ENCODE measurements around the gene PPP2R5A. TPM values are rescaled to one million over a fixed set of nuclear protein-coding genes. Genes with fewer than 3 reads are reported as not detected.

PPP2R5A gene
- total and polyA plus RNA-seq, 2 of the 13 experiments (the other 11 are each of a cell fraction or from before 2014, with no cell fraction given) = 22.0 to 31.4 TPM

DNA sequence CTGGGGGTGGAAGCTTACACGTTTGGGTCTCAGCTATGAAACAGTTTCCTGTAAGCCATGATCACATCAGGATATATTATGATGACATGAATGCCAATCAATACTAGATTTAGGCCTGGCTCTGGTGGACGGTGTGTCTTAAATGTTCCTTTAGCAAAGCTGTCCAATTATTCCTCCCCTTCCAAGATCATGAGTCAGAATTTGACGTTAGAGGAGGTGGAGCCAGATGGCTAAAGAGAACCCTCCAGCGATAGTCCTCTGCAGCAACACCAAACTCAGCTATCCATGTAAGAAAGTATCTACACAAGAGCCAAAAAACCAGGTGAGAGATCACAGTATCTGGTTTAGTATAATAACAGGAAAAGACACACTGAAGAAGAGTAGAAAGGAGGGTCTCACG lies 81.7 kb downstream of the PPP2R5A start:
- intact Hi-C loops (cut with micrococcal nuclease; ENCODE audit: unreplicated experiment) = loop anchor here (5.0 kb wide), 2 partner anchors 75 to 90 kb away; no protein-coding TSS in a partner anchor
- POLR2A ChIA-PET = no interaction called here
- H3K79me2 ChIP-seq (ENCODE audit: insufficient read depth, low read length) = no peaks in the 10 kb centered on the region

DNA sequence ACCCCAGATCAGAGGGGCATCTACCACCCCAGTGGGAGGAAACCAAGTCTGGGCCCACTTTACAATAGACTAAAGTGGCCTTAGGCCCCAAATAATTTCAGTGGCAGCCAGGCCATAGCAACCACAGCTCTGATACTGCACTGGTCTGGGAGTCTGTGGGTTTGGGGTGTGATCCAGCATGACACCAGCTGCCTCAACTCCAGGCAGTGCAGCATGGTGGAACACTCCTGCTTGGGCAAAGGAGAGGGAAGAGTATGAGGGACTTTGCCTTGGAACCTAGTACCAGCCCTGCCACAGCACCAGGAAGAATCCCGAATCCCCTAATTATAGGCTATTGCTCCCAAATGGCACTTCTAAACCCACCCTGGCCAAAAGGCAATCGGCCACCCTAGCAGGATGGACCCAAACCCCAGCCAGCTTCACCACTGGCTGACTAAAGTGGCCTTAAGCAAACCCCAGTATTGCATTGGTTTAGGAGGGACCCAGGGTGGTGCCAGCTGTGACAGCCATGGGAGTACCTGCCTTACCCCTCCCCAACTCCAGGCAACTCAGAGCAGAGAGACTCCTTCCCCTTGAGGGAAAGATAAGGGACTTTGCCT lies 82.4 kb downstream of the PPP2R5A start:
- Histone ChIP-seq H3K4me3 (replicated peaks in 1 of 3; ENCODE audit: insufficient read depth in 1 of 3, low read depth in 2 of 3, low read length in 3 of 3) (no peak overlapping the region), H3K36me3 (replicated peaks in 1 of 2; ENCODE audit: control insufficient read depth in 1 of 2, insufficient read depth in 2 of 2, low read length in 2 of 2) (peaks cover 7 to 25% of the 10 kb centered on the region in 2 experiments), H3K27ac (ENCODE audit: extremely low read length, insufficient read depth, low read length) (no peak overlapping the region), H4K20me1 (ENCODE audit: insufficient read depth, low read length) (no peaks in the 10 kb centered on the region), H3K27me3 (ENCODE audit: control insufficient read depth in 1 of 2, insufficient read depth in 2 of 2, low read length in 2 of 2) (no peaks in the 10 kb centered on the region), H3K9me3 (ENCODE audit: low read length) (no peaks in the 10 kb centered on the region; the same call in 1 of the 2 replicates), H3K4me2 (ENCODE audit: low read depth, low read length) (no peak overlapping the region), H3K9ac (ENCODE audit: insufficient read depth, low read depth, low read length) (no peak overlapping the region), H3K4me1 (ENCODE audit: insufficient read depth, low read length) (no peaks in the 10 kb centered on the region), H2AFZ (ENCODE audit: low read length) (no peak overlapping the region), H3K79me2 (ENCODE audit: insufficient read depth, low read length) (no peaks in the 10 kb centered on the region)
- no TSS peak for BruUV-seq (replicated peaks)
- TF ChIP-seq RBM22 (optimal IDR thresholded peaks at IDR 0.05; ENCODE audit: low read length) (peak; percentile 19), HES4 (CRISPR knock-in tag; IDR thresholded peaks at IDR 0.05; ENCODE audit: borderline replicate concordance) (no peak), GZF1 (CRISPR knock-in tag; IDR thresholded peaks at IDR 0.05) (no peak)
- in situ Hi-C loops (cut with HindIII; ENCODE audit: extremely low pct_ligation_motif_present, low pct_unique_long_range_greater_than_20kb) = loop anchor here (5.0 to 10.0 kb wide), 2 partner anchors 87 to 295 kb away; no protein-coding TSS in a partner anchor
- no peak for FAIRE-seq
- CTCF ChIA-PET (ENCODE audit: low intra/inter-chr PET ratio, low total read pairs) = interaction anchor here (1.9 to 2.0 kb wide), 2 partner anchors 297 to 305 kb away, joined by 22 to 25 read pairs; no protein-coding TSS in a partner anchor
- intact Hi-C loops (cut with micrococcal nuclease; ENCODE audit: unreplicated experiment) = loop anchor here (1.0 to 5.0 kb wide), 4 partner anchors 75 to 304 kb away; no protein-coding TSS in a partner anchor
- WGBS (ENCODE audit: low lambda C conversion rate) = 60% methylated on average over 1 of the region's 2 CpGs
- DNase-seq (ENCODE audit: low spot score) = no peak
- POLR2A ChIA-PET = no interaction called here
- peak; percentile 77 for ATAC-seq

More for the DNA sequence above, 81.7 kb downstream of the PPP2R5A start:
- 97% methylated on average over 5 of the region's 5 CpGs for WGBS (ENCODE audit: low lambda C conversion rate)
- CTCF ChIA-PET (ENCODE audit: low intra/inter-chr PET ratio, low total read pairs) = interaction anchor here (1.9 to 2.0 kb wide), 2 partner anchors 296 to 304 kb away, joined by 22 to 25 read pairs; no protein-coding TSS in a partner anchor
- ATAC-seq (no peak), DNase-seq (ENCODE audit: low spot score) (no peak), FAIRE-seq (no peak)
- Histone ChIP-seq H3K9me3 (ENCODE audit: low read length) (no peaks in the 10 kb centered on the region), H3K36me3 (replicated peaks in 1 of 2; ENCODE audit: control insufficient read depth in 1 of 2, insufficient read depth in 2 of 2, low read length in 2 of 2) (peaks cover 7 to 31% of the 10 kb centered on the region in 2 experiments), H3K4me1 (ENCODE audit: insufficient read depth, low read length) (no peaks in the 10 kb centered on the region), H3K4me3 (replicated peaks in 1 of 3; ENCODE audit: insufficient read depth in 1 of 3, low read depth in 2 of 3, low read length in 3 of 3) (no peak overlapping the region), H4K20me1 (ENCODE audit: insufficient read depth, low read length) (no peaks in the 10 kb centered on the region), H3K27me3 (ENCODE audit: control insufficient read depth in 1 of 2, insufficient read depth in 2 of 2, low read length in 2 of 2) (no peaks in the 10 kb centered on the region), H2AFZ (ENCODE audit: low read length) (no peak overlapping the region), H3K27ac (ENCODE audit: extremely low read length, insufficient read depth, low read length) (no peak overlapping the region), H3K4me2 (ENCODE audit: low read depth, low read length) (no peak overlapping the region), H3K9ac (ENCODE audit: insufficient read depth, low read depth, low read length) (no peak overlapping the region)
- BruUV-seq (replicated peaks) = no TSS peak
- no peak for TF ChIP-seq HCFC1 (IDR thresholded peaks at IDR 0.05; ENCODE audit: low read depth, low read length)
- in situ Hi-C loops (cut with HindIII; ENCODE audit: extremely low pct_ligation_motif_present, low pct_unique_long_range_greater_than_20kb) = loop anchor here (5.0 to 10.0 kb wide), 2 partner anchors 88 to 295 kb away; no protein-coding TSS in a partner anchor

Data from HepG2 (cell line).